ENCODE measurements around the gene ST6GALNAC6.
"Not testable (repeated sequence)": the region's sequence is repeated elsewhere in the genome, so short reads cannot be mapped to it uniquely, and the experiment has no call there.

GRCh38 chr9:127845619-127846018 is 53.8 kb downstream of the ST6GALNAC6 start:
- TF ChIP-seq, protein P1, sequence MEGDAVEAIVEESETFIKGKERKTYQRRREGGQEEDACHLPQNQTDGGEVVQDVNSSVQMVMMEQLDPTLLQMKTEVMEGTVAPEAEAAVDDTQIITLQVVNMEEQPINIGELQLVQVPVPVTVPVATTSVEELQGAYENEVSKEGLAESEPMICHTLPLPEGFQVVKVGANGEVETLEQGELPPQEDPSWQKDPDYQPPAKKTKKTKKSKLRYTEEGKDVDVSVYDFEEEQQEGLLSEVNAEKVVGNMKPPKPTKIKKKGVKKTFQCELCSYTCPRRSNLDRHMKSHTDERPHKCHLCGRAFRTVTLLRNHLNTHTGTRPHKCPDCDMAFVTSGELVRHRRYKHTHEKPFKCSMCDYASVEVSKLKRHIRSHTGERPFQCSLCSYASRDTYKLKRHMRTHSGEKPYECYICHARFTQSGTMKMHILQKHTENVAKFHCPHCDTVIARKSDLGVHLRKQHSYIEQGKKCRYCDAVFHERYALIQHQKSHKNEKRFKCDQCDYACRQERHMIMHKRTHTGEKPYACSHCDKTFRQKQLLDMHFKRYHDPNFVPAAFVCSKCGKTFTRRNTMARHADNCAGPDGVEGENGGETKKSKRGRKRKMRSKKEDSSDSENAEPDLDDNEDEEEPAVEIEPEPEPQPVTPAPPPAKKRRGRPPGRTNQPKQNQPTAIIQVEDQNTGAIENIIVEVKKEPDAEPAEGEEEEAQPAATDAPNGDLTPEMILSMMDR (conservative IDR thresholded peaks at IDR 0.05 in 1 of 2, IDR thresholded peaks at IDR 0.05 in 1 of 2; ENCODE audit: extremely low read depth in 1 of 2, insufficient read depth in 1 of 2, low read depth in 1 of 2, low read length in 2 of 2): not testable (repeated sequence)
- TF ChIP-seq EZH2 (IDR thresholded peaks at IDR 0.05; ENCODE audit: borderline replicate concordance, low read length): not testable (repeated sequence)

Data from mammary epithelial cell (primary cell).